ENCODE results near the gene PPFIBP1. TPM values are rescaled to one million over a fixed set of nuclear protein-coding genes. Genes with fewer than 3 reads are reported as not detected.

Gene PPFIBP1
- total RNA-seq, result 203 and 250 TPM in 2 replicates

GRCh38 chr12:27523642-27524493, at the start of gene PPFIBP1:
Gene PPFIBP1 (plus strand): TSS chr12:27524206. CDS start chr12:27633397, 109,191 bp downstream.

GRCh38 chr12:27696293-27696652, 172.3 kb downstream of the PPFIBP1 start, which contains the start of gene REP15:
Gene REP15 (plus strand): TSS chr12:27696447. CDS start chr12:27696563, 116 bp downstream.

GRCh38 chr12:27710592-27711316, 186.7 kb downstream of the PPFIBP1 start, which contains the start of gene MRPS35:
Gene MRPS35 (plus strand): TSS chr12:27710832. CDS start chr12:27710844, 12 bp downstream.

Other genes starting within 250 kb of the PPFIBP1 start
- 36.4 and 37.9 TPM in 2 replicates for gene BMAL2, start 191.4 kb upstream of the PPFIBP1 start, total RNA-seq
- gene SMCO2, start 77.5 kb upstream of the PPFIBP1 start, total RNA-seq, result not detected in 2 replicates
- gene REP15, start 172.2 kb downstream of the PPFIBP1 start, total RNA-seq, result 2.9 and 6.2 TPM in 2 replicates
- 46.4 and 56.3 TPM in 2 replicates for gene MRPS35, start 186.6 kb downstream of the PPFIBP1 start, total RNA-seq